Measurements from ENCODE around the gene TMEM131L.

- no peak for TF ChIP-seq POLR2AphosphoS5 (IDR thresholded peaks at IDR 0.05; ENCODE audit: low read depth, low read length)
- no peak for TF ChIP-seq POLR2A (IDR thresholded peaks at IDR 0.05; ENCODE audit: low read depth, low read length)
Measured at GRCh38 chr4:153450544-153450917, 15.6 kb upstream of the TMEM131L start.

All from GM12892 (cell line).